GM19025 (cell line): ENCODE measurements around the gene PDCL2.
"Not testable (repeated sequence)": the region's sequence is repeated elsewhere in the genome, so short reads cannot be mapped to it uniquely, and the experiment has no call there.

Experiments used
- ATAC-seq: cut with Tn5 transposase; IDR thresholded peaks from one replicate; pipeline ENCODE4 v1.9.1; 2021; ENCODE audit warnings: mild to moderate bottlenecking, low read depth, moderate library complexity; ENCODE audit not compliant: unreplicated experiment

The PDCL2 gene

GRCh38 chr4:55598641-55599040 is 6.6 kb upstream of the PDCL2 start:
- no peak for ATAC-seq

- no peak for ATAC-seq
Observed at GRCh38 chr4:55588160-55588559, 3.9 kb downstream of the PDCL2 start.

- not testable (repeated sequence) for ATAC-seq
Observed at GRCh38 chr4:55582773-55583172, 9.3 kb downstream of the PDCL2 start.

- no peak for ATAC-seq
Observed at GRCh38 chr4:55578341-55579010, 13.6 kb downstream of the PDCL2 start.

- ATAC-seq: no peak
Observed at GRCh38 chr4:55575513-55575912, 16.5 kb downstream of the PDCL2 start.

- no peak for ATAC-seq
Observed at GRCh38 chr4:55574252-55574651, 17.8 kb downstream of the PDCL2 start.

GRCh38 chr4:55571806-55572205 is 20.2 kb downstream of the PDCL2 start:
- ATAC-seq: no peak

- no peak for ATAC-seq
Observed at GRCh38 chr4:55568905-55569504, 23.0 kb downstream of the PDCL2 start.

- peak; percentile 95 for ATAC-seq
Observed at GRCh38 chr4:55561889-55562288, 30.2 kb downstream of the PDCL2 start.

- no peak for ATAC-seq
Observed at GRCh38 chr4:55560096-55560495, 31.9 kb downstream of the PDCL2 start.

- ATAC-seq: no peak
Observed at GRCh38 chr4:55554453-55555030, 37.5 kb downstream of the PDCL2 start.

GRCh38 chr4:55553441-55554201 is 38.4 kb downstream of the PDCL2 start:
- peak; percentile 79 for ATAC-seq

GRCh38 chr4:55551964-55552363 is 40.1 kb downstream of the PDCL2 start:
- ATAC-seq: not testable (repeated sequence)

GRCh38 chr4:55549888-55550287 is 42.2 kb downstream of the PDCL2 start:
- ATAC-seq: no peak

- ATAC-seq: no peak
Observed at GRCh38 chr4:55547918-55548317, 44.1 kb downstream of the PDCL2 start.

GRCh38 chr4:55547466-55547770 is 44.6 kb downstream of the PDCL2 start:
- no peak for ATAC-seq

GRCh38 chr4:55546756-55547465 is 45.1 kb downstream of the PDCL2 start, which contains the start of gene CLOCK:
CLOCK (minus strand) TSS chr4:55546909; CDS start chr4:55482785, 64,124 bp downstream.
- ATAC-seq: peak; percentile 78

GRCh38 chr4:55546506-55546755 is 45.6 kb downstream of the PDCL2 start:
- peak; percentile 50 for ATAC-seq

GRCh38 chr4:55545641-55546505 is 46.2 kb downstream of the PDCL2 start:
- peak; percentile 42 for ATAC-seq

- ATAC-seq: no peak
Observed at GRCh38 chr4:55545151-55545550, 46.9 kb downstream of the PDCL2 start.
